Measurements from ENCODE around the gene SGF29. TPM values are rescaled to one million over a fixed set of nuclear protein-coding genes. Genes with fewer than 3 reads are reported as not detected.

SGF29 gene
- total and polyA plus RNA-seq, 9 of the 15 experiments (the other 6 are each of a cell fraction or from before 2014, with no cell fraction given), result 2.6 to 36.1 (median 21.2) TPM

DNA sequence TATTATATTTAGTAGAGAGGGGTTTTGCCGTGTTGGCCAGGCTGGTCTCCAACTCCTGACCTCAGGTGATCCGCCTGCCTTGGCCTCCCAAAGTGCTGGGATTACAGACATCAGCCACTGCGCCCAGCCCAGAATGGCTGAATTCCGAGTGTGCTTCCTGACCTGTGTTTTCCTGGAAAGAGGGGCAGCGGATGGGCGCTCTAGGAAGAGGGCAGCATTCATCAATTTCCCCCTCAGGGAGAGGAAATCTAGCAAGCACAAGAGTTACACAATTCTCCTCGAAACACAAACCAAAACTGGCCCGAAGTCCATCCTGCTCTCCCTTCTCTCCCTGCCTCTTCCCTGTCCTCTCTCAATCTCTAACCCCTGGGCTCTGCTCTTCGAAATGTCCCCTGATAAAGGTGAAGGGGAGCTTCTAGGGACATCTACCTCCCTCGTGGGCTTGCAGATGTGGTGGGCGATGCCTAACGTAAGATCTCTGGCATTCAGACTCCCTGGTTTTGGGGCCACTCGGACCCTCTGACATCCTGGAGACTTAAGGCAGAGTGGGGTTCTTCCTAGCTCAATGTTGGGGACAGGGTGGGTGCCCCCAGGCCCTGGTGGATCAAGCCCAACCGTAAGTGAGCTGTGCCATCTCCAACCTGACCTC is 48.1 kb upstream of the SGF29 start:
- no peaks in the 10 kb centered on the region for H3K9me3 ChIP-seq (replicated peaks; ENCODE audit: control insufficient read depth, insufficient read depth, low read depth, low read length)
- 9% methylated on average over 14 of the region's 14 CpGs for whole genome bisulfite sequencing (ENCODE audit: insufficient coverage, low coverage, missing lambda C conversion rate)
- H3K4me3 ChIP-seq, result no peak overlapping the region
- H3K36me3 ChIP-seq (ENCODE audit: control insufficient read depth, insufficient read depth, low read length), result no peaks in the 10 kb centered on the region
- POLR2A ChIA-PET, result interaction anchor here (1.3 kb wide), 1 partner anchor 17 kb away, joined by 5 read pairs; no protein-coding TSS in a partner anchor
- TF ChIP-seq, protein P1, sequence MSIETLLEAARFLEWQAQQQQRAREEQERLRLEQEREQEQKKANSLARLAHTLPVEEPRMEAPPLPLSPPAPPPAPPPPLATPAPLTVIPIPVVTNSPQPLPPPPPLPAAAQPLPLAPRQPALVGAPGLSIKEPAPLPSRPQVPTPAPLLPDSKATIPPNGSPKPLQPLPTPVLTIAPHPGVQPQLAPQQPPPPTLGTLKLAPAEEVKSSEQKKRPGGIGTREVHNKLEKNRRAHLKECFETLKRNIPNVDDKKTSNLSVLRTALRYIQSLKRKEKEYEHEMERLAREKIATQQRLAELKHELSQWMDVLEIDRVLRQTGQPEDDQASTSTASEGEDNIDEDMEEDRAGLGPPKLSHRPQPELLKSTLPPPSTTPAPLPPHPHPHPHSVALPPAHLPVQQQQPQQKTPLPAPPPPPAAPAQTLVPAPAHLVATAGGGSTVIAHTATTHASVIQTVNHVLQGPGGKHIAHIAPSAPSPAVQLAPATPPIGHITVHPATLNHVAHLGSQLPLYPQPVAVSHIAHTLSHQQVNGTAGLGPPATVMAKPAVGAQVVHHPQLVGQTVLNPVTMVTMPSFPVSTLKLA (conservative IDR thresholded peaks at IDR 0.05), result no peak
- TF ChIP-seq, protein P2, sequence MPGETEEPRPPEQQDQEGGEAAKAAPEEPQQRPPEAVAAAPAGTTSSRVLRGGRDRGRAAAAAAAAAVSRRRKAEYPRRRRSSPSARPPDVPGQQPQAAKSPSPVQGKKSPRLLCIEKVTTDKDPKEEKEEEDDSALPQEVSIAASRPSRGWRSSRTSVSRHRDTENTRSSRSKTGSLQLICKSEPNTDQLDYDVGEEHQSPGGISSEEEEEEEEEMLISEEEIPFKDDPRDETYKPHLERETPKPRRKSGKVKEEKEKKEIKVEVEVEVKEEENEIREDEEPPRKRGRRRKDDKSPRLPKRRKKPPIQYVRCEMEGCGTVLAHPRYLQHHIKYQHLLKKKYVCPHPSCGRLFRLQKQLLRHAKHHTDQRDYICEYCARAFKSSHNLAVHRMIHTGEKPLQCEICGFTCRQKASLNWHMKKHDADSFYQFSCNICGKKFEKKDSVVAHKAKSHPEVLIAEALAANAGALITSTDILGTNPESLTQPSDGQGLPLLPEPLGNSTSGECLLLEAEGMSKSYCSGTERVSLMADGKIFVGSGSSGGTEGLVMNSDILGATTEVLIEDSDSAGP (CRISPR knock-in tag; IDR thresholded peaks at IDR 0.05), result no peak
- no peak for TF ChIP-seq TRIM24 (IDR thresholded peaks at IDR 0.05)
- TF ChIP-seq MTF1 (CRISPR knock-in tag; IDR thresholded peaks at IDR 0.05; ENCODE audit: borderline replicate concordance), result no peak
- TF ChIP-seq TAL1 (IDR thresholded peaks at IDR 0.05), result no peak
- TF ChIP-seq, protein P3, sequence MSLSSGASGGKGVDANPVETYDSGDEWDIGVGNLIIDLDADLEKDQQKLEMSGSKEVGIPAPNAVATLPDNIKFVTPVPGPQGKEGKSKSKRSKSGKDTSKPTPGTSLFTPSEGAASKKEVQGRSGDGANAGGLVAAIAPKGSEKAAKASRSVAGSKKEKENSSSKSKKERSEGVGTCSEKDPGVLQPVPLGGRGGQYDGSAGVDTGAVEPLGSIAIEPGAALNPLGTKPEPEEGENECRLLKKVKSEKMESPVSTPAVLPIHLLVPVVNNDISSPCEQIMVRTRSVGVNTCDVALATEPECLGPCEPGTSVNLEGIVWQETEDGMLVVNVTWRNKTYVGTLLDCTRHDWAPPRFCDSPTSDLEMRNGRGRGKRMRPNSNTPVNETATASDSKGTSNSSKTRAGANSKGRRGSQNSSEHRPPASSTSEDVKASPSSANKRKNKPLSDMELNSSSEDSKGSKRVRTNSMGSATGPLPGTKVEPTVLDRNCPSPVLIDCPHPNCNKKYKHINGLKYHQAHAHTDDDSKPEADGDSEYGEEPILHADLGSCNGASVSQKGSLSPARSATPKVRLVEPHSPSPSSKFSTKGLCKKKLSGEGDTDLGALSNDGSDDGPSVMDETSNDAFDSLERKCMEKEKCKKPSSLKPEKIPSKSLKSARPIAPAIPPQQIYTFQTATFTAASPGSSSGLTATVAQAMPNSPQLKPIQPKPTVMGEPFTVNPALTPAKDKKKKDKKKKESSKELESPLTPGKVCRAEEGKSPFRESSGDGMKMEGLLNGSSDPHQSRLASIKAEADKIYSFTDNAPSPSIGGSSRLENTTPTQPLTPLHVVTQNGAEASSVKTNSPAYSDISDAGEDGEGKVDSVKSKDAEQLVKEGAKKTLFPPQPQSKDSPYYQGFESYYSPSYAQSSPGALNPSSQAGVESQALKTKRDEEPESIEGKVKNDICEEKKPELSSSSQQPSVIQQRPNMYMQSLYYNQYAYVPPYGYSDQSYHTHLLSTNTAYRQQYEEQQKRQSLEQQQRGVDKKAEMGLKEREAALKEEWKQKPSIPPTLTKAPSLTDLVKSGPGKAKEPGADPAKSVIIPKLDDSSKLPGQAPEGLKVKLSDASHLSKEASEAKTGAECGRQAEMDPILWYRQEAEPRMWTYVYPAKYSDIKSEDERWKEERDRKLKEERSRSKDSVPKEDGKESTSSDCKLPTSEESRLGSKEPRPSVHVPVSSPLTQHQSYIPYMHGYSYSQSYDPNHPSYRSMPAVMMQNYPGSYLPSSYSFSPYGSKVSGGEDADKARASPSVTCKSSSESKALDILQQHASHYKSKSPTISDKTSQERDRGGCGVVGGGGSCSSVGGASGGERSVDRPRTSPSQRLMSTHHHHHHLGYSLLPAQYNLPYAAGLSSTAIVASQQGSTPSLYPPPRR (CRISPR knock-in tag; IDR thresholded peaks at IDR 0.05; ENCODE audit: borderline replicate concordance), result no peak
- no peak for TF ChIP-seq FIP1L1 (IDR thresholded peaks at IDR 0.05; ENCODE audit: low read depth, low read length, poor library complexity, severe bottlenecking)
- TF ChIP-seq ZEB2 (IDR thresholded peaks at IDR 0.05), result no peak
- H3K27ac ChIP-seq (ENCODE audit: extremely low read depth, low read depth, low read length), result no peak overlapping the region
- H3K9ac ChIP-seq (ENCODE audit: insufficient read depth in 1 of 2, low read depth in 2 of 2, low read length in 2 of 2), result no peak overlapping the region
- H3K4me1 ChIP-seq (replicated peaks in 1 of 2; ENCODE audit: control insufficient read depth in 2 of 2, insufficient read depth in 2 of 2, low read length in 2 of 2), result peaks cover 0 to 15% of the 10 kb centered on the region in 2 experiments; a peak in 3 of 5 replicates
- no TSS peak for BruUV-seq (replicated peaks)
- no peaks in the 10 kb centered on the region for H3K9me1 ChIP-seq (ENCODE audit: control insufficient read depth, insufficient read depth, low read length)
- FAIRE-seq (no peak), ATAC-seq (no peak), DNase-seq (ENCODE audit: extremely low read depth in 1 of 4, low spot score in 3 of 4) (peak in 1 of 4 experiments; percentile 10)
- H3K4me2 ChIP-seq (ENCODE audit: insufficient read depth, low read length), result no peak overlapping the region
- H2AFZ ChIP-seq (ENCODE audit: low read depth, low read length), result no peak overlapping the region
- H3K79me2 ChIP-seq (ENCODE audit: control insufficient read depth, insufficient read depth, low read length), result no peaks in the 10 kb centered on the region
- CTCF ChIA-PET (ENCODE audit: low intra/inter-chr PET ratio), result interaction anchor here (0.7 kb wide), 1 partner anchor 1266 kb away, joined by 3 read pairs; no protein-coding TSS in a partner anchor
- H4K20me1 ChIP-seq (replicated peaks; ENCODE audit: control insufficient read depth, insufficient read depth, low read length), result no peaks in the 10 kb centered on the region
- intact Hi-C loops (cut with micrococcal nuclease) (no loop called here), in situ Hi-C loops (cut with MboI) (no loop called here)
- peaks cover 0 to 32% of the 10 kb centered on the region in 2 experiments; a peak in 3 of 5 replicates for H3K27me3 ChIP-seq (ENCODE audit: control insufficient read depth in 2 of 2, insufficient read depth in 2 of 2, low read length in 2 of 2)
